Measurements from ENCODE around the gene FGF12.

DNA sequence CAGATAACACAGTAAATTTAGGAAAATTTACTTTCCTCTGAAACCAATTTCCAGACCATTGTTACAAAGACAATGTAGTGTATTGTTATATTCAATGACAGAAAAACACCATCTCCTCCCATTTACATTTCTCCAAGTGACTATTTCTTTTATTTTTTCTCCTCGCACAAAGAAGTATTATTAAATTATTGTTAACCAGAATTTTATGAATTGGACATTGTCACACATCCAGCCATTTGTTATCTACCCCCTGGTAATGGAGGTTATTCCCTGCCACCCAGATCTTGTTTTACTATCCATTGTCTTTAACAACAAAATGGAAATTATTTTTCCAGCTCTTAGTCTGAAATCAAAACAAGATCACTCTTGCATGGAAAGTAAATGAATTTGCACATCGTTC is 511.3 kb downstream of the FGF12 start:
- TF ChIP-seq CTCF (IDR thresholded peaks at IDR 0.05) (no peak), POLR2A (IDR thresholded peaks at IDR 0.05) (no peak)
